GM21526 (cell line): Measurements from ENCODE around the gene HCFC2.
"Not testable (repeated sequence)": the region's sequence is repeated elsewhere in the genome, so short reads cannot be mapped to it uniquely, and the experiment has no call there.

Experiments used
- ATAC-seq: cut with Tn5 transposase; IDR thresholded peaks from one replicate; pipeline ENCODE4 v1.9.1; 2021; ENCODE audit warnings: moderate library complexity; ENCODE audit not compliant: unreplicated experiment, low FRiP score

Gene HCFC2

DNA sequence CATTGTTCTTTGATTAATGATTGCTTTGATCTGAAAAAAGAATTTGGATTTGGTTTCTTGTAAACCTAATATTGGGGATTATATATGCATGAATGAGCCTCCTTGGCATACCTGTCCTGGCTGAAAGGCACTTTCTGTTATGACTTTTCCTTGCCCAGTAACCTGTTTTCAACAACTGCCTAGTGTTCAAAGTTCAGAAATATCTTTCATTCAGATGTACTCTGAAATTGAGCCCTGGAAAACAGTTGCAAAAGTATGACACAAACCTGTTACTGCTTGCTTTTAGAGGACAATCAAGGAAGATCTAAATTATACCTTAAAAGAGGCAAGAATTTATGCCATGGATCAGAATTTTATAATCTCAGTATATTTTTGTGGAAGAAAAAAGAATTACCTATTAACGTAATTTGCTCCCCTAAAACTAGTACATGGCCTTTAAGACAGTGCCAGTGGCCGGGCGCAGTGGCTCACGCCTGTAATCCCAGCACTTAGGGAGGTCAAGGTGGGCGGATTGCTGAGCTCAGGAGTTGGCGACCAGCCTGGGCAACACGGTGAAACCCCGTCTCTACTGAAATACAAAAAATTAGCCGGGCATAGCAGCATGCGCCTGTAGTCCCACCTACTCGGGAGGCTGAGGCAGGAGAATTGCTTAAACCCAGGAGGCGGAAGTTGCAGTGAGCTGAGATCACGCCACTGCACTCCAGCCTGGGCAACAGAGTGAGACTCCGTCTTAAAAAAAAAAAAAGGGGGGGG lies 50.7 kb downstream of the HCFC2 start:
- not testable (repeated sequence) for ATAC-seq

DNA sequence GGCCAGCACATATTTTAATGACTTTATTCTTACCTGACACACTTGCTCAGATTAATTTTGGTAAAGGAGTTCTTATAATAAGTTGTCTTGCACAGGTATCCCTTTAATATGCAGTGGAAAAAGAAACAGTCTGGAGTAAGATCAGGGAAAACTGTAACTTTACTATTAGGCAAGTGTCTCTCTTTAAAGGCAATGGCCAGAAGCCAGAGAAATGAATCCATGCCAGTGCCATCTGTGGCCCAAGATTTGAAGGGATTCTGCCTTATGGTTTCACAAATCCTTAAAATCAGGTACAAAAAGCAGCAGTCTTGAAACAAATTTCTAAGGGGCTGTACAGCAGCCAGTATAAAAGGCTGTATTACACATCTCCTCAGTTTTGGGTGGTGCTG lies 51.2 kb downstream of the HCFC2 start:
- no peak for ATAC-seq

DNA sequence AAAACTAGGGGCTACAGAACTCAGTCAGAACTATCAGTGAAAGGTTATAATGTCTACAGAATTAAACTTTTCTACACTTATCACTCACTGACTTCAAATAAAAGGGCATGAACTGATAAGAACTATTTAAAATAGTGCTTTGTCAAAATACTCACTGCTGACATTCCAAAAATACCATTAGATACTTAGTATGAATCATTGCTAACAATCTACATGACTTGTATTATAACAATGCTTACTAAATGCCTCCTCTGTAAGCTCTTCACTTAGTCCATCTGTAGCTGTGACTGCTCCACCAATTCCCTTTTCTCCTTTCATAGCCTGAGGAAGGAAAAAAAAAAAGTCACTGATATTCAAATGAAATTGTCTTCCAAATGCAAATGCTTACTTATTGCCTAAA lies 56.7 kb downstream of the HCFC2 start:
- no peak for ATAC-seq

DNA sequence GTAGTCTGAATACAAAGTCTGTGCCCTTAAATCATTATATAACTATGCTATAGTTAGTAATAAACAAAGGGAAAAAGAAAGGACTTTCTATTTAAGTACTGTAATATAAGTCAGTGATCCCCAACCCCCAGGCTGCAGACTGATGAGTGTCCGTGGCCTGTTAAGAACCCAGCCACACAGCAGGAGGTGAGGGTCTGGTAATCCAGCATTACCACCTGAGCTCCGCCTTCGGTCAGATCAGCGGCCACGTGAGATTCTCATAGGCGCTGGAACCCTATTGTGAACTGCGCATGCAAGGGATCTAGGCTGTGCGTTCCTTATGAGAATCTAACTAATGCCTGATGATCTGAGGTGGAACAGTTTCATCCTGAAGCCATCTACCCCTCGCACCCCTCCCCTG lies 58.0 kb downstream of the HCFC2 start:
- ATAC-seq: no peak

DNA sequence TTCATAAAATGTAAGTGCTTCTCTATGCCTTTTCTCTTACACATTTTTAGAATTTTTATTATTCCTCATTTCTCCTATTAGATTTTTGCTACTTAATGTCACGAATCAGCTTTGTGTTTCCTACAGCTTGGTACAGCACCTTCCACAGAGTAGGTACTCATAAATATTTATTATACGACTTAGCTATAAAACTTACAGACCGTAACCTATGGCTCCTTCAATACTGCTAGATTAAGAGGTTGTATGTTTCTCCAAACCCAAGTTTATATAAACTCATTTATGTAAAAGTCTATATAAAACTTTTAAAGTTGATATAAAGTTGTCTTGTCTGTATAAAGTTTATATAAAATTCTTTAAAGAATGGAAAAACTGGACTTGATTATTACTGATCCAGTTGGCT lies 62.2 kb downstream of the HCFC2 start:
- ATAC-seq: no peak

DNA sequence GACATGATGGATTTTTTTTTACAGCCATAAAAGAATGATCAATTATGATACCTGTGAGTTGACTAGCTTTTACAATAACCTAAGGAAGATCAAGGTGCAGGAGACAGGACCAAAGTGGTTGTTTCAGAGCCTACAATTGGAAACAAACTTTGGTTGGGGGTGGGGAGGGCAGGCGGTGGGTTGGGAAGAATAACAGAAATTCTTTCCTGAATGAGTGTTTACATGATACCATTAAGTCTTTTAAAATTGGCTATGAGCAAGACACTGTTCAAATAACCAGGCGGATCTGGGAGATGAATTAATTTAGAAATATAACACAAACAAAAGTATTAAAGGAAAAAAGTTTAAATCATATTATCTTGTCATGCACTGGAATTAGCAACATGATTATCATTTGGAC lies 66.4 kb downstream of the HCFC2 start:
- ATAC-seq: no peak

DNA sequence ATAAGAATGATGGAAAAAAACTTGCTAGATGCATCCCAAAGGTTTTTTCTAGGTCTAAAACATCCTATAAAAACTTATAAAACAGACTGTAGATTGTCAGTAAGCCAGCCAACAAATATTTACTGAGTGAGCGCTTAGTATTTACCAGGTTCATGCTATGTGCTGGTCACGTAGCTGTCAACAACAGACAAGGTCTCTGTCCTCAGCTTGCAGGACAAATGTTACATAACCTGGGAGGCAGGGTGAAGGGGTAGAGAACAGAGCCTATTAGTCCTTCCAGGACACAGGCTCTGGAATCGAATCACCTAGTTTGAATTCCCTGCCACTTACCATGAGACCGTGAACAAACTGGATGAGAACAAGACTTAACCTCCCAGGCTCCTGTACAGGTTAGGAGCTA lies 67.3 kb downstream of the HCFC2 start:
- ATAC-seq: no peak

DNA sequence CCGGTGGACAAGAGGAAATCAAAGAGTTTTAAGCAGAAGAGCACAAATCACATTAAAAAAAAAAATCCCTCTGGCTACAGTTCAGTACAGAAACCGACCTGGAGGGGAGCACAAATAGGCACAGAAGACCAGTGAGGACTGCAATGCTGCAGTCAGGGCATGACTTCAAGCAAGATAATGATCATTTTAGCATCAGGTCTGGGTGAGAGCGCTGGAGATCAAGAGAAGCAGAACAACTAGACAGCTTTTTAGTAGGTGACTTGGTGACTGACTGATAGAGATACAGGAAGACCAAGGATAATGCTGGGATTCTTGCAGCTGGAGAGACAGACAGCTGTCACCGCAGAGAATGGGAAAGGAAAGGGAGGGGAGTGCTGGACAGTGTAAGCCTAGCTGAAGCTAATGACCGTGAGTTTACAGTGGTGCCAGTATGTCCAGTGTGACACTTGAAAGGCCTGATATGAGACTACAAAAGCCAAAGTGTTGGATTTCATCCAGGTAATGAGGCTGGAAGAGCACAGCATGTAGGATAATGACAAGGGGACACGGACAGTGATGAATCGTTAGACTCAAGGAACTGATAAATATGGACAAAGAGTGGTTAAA lies 68.1 kb downstream of the HCFC2 start:
- no peak for ATAC-seq

DNA sequence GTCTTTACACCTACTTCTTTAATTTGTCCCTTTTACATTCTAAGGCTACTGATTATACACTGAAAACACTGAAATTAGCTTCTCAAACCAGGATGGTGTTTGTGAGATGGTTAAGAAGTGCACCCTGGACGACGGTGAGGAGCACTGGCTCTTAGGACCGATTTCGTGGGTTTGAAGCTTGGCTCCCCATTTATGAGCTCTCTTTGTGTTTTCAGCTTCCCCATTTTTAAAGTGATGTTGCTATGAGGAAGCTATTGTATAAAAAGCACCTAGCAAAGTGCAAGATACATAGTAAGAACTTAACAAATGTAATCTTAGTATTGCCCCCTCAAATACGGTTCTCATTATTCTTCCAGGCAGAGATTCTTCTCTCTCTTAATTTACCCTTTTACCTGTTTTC lies 69.0 kb downstream of the HCFC2 start:
- no peak for ATAC-seq

DNA sequence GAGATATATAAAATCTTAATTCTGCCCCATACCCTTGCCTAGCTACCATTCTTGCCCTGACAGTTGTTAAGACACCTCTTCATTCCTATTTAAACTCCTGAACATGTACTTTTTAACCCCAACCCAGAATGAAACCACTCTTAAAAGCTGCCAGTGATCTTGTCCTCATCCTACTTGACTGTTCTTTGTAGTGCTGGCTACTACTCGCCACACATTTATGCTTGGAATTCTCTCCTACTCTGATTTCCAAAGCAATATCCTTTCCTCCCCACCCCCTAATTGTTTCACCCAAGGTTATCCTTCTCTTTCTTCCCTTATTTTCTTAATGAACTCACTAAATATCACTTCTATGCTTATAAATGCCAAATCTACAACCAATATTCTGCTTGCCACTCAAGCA lies 69.5 kb downstream of the HCFC2 start:
- ATAC-seq: no peak

DNA sequence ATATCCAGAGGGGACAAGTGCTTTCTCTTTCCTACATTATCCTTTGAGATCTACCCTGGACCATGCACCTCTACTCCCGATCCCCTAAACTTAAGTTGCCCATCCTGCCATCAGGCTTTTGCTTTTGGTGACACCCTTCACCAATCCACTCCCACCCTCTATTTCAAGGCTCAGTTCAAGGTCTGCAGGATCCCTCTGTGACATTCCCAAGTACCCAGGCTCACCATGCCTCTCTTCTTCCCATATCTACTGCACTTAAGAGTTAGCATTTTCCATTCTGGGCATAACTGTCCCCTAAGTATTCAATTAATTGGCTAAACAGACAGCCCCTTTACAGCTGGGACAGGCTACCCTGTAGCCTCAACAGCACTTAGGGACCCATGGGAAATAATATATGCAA lies 70.6 kb downstream of the HCFC2 start:
- no peak for ATAC-seq

DNA sequence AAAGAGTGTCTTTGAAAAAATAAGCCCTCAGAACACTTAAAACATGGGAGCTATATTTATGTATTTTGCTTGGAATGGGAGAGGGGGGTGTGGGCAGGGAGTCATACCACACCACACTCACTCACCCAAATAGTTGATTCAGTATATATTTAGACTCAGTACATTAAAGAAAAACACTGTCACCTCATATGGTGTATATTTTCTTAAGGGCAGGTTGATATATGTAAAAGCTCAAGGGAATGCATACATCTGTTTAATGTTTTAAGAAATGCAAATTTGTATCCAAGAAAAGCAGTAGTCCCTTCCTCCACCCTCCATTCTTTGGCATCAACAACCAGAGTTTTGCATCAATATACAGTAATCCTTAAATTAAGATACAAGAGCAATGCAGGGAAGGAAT lies 72.2 kb downstream of the HCFC2 start:
- ATAC-seq: no peak

DNA sequence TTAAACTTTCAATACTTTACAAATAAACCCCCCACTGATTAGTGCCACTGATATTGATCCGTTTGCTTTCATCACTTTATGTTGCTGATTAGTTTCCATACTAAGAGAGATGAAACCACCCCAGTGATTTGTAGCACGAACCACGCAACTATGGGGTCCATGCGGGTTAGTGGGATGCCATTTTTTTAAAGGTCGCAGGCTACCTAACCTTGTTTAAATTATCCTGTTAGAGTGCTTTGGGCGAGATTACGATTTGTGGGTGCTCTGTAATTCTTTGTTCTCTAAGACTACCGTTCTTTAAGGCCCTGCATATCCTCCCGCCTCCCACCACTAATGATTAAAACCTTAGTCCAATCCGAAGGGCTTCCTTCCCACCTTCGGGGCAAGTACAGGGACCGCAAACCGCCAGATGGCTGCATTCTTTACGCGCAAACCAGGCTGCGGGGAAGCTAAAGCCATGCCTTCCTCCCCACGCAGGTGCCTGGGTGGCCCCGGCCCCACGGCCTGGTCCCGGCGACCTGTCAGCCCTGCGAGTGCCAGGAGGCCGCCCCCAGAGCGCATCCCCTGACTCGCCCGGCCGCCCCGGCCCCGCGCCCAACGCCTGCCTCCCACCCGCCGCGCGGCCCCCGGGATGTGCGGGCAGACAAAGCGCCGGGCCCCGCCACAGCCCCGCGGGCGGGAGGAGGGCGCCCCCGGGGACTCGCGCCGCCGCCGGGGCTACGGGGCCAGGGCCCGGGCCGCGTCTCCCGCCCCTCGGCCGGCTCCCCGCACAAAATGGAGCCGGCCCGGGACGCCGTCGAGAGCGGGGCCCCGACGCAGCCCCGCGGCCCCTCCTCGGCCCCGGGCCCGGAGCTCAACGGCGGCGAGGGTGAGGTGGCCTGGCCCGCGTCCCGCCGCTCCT lies 72.9 kb downstream of the HCFC2 start:
- peak; percentile 34 for ATAC-seq

DNA sequence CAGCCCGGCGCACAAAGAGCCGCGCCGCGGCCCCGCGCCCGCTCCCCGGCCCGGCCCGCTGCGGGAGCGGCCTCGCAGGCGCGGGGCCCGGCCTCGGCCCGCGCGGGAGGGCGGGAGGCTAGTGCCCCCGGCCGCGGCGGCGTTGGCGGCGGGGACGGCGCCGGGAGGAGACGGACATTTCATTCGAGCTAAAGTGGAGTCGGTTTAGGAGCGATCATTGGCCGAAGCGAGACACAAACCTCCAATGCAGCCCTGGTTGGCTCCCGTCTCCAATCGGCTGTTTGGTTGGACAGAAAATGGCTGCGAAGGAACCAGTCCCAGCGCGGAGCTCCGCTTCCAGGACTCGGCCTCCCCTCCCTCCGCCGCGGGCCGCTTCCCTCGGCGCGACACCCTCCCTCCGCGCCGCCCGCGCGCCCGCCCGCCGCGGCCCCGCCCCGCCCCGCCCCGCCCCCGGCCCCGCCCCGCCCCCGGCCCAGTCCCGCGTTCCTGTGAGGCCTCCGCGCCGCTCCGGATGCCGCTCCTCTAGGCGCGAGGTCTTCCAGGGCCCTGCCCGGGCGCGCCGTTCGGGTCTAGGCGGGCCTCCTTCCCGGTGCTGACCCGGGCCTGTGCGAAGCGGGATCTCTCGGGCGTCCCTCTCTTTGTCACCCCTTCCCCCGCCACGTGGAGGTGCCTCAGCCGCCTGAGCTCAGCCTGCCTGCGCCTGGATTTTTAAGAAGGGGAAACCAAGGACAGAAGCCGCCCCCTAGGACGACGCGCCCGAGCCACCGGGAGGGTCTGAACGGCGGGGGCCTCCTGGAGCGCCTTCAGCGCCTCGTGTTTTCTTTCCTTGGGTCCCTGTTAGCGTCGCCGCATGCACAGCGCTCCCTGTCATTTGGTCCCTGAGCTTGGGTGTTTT lies 73.8 kb downstream of the HCFC2 start, which contains the start of gene NFYB:
Gene NFYB (minus strand): TSS at position 309 of the 895 bp plus-strand sequence. CDS start 2,757 bp downstream, outside the sequence.
- peak; percentile 88 for ATAC-seq

DNA sequence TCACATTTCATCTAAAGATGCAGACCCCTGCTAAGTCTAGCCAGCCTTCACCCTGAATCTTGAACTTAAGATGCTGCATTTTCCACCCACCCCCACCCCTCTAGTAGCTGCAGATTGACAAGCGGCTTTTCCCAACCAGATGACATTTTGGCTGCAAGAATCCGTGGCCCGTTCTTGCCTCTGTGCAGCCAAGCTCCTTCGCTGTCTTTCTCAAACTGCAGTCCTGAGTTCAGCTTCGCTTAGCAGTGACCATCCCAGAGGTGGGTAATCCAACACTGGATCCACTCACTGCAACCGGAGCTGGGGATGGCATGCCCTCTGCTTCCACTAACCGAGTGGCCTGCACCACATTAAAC lies 74.4 kb downstream of the HCFC2 start:
- ATAC-seq: no peak

DNA sequence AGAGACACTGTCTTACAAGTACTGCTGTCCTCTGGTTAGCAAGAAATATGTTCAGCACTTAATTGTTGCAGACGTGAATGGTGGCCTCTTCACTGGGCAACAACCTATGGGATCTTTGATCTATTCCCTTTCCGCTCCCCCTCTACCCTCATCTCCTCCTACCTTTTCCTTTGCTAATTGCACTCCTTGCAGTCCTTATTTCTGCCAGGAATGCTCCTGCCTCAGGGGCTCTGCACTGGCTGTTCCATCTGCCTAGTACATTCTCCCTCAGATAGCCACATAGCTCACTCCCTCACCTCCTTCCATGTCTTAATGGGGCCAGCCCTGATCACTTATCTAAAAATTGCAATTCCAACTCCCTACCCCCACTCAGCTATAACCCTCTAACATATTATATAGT lies 78.2 kb downstream of the HCFC2 start:
- ATAC-seq: no peak

DNA sequence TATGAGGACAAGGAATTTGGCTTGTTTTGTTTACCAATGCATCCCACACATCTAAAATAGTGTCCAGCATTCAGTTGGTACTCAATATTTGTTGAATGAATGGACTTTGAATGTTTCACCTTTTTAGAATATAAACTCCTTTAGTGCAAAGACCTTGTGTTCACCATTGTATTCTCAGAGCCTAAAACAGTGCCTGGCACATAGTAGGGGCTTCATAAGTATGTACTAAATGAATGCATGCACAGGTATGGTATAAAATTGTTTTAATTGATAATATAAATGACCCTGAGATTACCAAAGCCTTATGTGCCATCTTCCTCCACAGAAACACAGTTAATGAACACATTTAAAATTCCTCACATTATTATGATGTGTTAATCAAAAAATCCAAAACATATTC lies 78.7 kb downstream of the HCFC2 start:
- ATAC-seq: no peak

DNA sequence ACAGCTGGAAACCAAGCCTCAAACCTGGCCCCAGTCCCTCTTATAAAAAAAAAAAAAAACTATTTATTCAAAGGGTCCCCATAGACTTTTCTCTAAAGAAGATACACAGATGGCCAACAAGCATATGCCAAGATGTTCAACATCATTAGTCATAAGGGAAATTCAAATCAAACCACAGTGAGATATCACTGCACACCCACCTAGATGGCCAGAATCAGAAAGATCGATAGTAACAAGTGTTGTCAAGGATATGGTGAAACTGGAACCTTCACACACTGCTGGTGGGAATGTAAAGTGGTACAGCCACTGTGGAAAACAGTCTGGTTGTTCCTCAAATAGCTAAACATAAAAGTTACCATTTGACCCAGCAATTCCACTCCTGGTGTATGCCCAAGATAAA lies 79.6 kb downstream of the HCFC2 start:
- ATAC-seq: no peak

DNA sequence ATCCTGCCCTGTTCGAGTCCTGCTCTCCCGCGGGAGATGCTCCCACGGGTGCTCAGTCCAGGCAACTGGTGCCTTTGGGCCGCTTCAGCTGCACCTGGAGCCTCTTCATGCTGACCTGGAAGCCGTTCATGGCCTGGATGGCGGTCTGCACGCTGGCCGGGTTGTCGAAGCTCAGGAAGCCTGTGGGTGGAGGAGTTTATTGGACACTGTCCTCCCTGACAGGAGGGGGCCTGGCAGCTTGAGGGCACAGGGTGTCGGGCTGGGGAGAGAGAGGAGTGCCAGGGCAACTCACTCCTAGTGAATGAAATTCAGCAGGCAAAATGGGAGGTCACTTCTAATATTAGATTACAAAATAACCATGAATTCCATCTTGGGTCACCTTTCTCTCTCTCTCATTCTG lies 83.0 kb downstream of the HCFC2 start:
- no peak for ATAC-seq

DNA sequence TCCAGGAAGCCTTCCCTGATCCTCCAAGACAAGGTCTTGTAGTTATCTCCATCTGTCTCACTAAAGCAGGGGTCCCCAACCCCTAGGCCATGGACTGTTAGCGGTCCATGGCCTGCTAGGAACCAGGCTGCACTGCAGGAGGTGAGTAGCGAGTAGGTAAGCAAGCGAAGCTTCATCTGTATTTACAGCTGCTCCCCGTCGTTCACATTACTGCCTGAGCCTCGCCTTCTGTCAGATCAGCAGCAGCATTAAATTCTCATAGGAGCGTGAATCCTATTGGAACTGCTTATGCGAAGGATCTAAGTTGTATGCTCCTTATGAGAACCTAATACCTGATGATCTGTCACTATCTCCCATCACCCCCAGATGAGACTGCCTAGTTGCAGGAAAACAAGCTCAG lies 86.1 kb downstream of the HCFC2 start:
- no peak for ATAC-seq
